ENCODE measurements around the gene OR2C1.

The OR2C1 gene

GRCh38 chr16:3400779-3401688, 45.3 kb downstream of the OR2C1 start, which contains the start of the genes ZNF174 and ZSCAN32:
Gene ZNF174 (plus strand): TSS chr16:3401215. CDS start chr16:3402005, 790 bp downstream.
Gene ZSCAN32 (minus strand): TSS chr16:3401004. CDS start chr16:3397557, 3,447 bp downstream.
- Histone ChIP-seq H3K27me3 (ENCODE audit: control insufficient read depth, insufficient read depth, low read length) (no peaks in the 10 kb centered on the region), H3K4me1 (ENCODE audit: control insufficient read depth, insufficient read depth, low read length) (peaks cover 3% of the 10 kb centered on the region), H3K4me3 (ENCODE audit: low read length) (peak within 1 kb of the TSS; percentile 84), H3K4me2 (ENCODE audit: low read length) (peak within 1 kb of the TSS; percentile 93), H3K9me3 (replicated peaks; ENCODE audit: low read length) (peaks cover 1% of the 10 kb centered on the region), H3K9ac (ENCODE audit: low read depth, low read length) (peak within 1 kb of the TSS; percentile 92), H3K36me3 (ENCODE audit: insufficient read depth, low read length) (peaks cover 51% of the 10 kb centered on the region)

GRCh38 chr16:3401719-3402397, 46.2 kb downstream of the OR2C1 start:
- peaks cover 3% of the 10 kb centered on the region for H3K4me1 ChIP-seq (ENCODE audit: control insufficient read depth, insufficient read depth, low read length)
- peak overlapping the region; percentile 84 for H3K4me3 ChIP-seq (ENCODE audit: low read length)
- no peaks in the 10 kb centered on the region for H3K27me3 ChIP-seq (ENCODE audit: control insufficient read depth, insufficient read depth, low read length)
- peaks cover 7% of the 10 kb centered on the region for H3K9me3 ChIP-seq (replicated peaks; ENCODE audit: low read length)
- peak overlapping the region; percentile 86 for H3K9ac ChIP-seq (ENCODE audit: low read depth, low read length)
- peaks cover 51% of the 10 kb centered on the region for H3K36me3 ChIP-seq (ENCODE audit: insufficient read depth, low read length)
- H3K4me2 ChIP-seq (ENCODE audit: low read length): peak overlapping the region; percentile 93

All from skeletal muscle satellite cell (primary cell).